HepG2 (cell line): ENCODE results near the gene HLA-DOA. TPM values are rescaled to one million over a fixed set of nuclear protein-coding genes. Genes with fewer than 3 reads are reported as not detected.

ENCODE experiments used
- HNRNPK ChIP-seq: fragments of 200-400 bp; formaldehyde crosslinking; IDR thresholded peaks from 2 replicates; pipeline ENCODE4 v1.6.1; 2018; ENCODE audit warnings: low read length, low read depth, moderate library complexity, mild to moderate bottlenecking; ENCODE audit not compliant: poor library complexity, severe bottlenecking
- HOXD1 ChIP-seq: sonication (generic); formaldehyde crosslinking; IDR thresholded peaks from 2 replicates; pipeline ENCODE4 v1.5.0; 2020; ENCODE audit warnings: missing genetic modification reagents
- MZF1 ChIP-seq: sonication (generic); formaldehyde crosslinking; IDR thresholded peaks from 2 replicates; pipeline ENCODE4 v1.8.1; 2023; ENCODE audit warnings: mild to moderate bottlenecking, missing genetic modification reagents, borderline replicate concordance
- NR3C1 ChIP-seq: sonication (generic); formaldehyde crosslinking; IDR thresholded peaks from 2 replicates; pipeline ENCODE4 v1.4.0; 2020; ENCODE audit warnings: missing genetic modification reagents
- PAF1 ChIP-seq: IDR thresholded peaks from 2 replicates; pipeline ENCODE4 v1.6.1; 2016; ENCODE audit warnings: missing genetic modification reagents, missing compliant biosample characterization
- PAX8 ChIP-seq: sonication (generic); formaldehyde crosslinking; IDR thresholded peaks from 2 replicates; pipeline ENCODE4 v1.8.0; 2022; ENCODE audit warnings: mild to moderate bottlenecking, missing genetic modification reagents, borderline replicate concordance
- POLR2A ChIP-seq, 2 experiments: IDR thresholded peaks; 2 replicates each; pipeline ENCODE4 v1.6.1; 2011; ENCODE audit warnings: low read depth in 2 of 2, low read length in 2 of 2, mild to moderate bottlenecking in 1 of 2, moderate library complexity in 1 of 2; ENCODE audit not compliant: insufficient read depth in 1 of 2
- POLR2G ChIP-seq: fragments of 200-400 bp; formaldehyde crosslinking; IDR thresholded peaks from 2 replicates; pipeline ENCODE4 v1.6.1; 2018; ENCODE audit warnings: mild to moderate bottlenecking, low read depth, low read length, moderate library complexity
- TOE1 ChIP-seq: sonication (generic); formaldehyde crosslinking; IDR thresholded peaks from 2 replicates; pipeline ENCODE4 v1.4.0; 2020; ENCODE audit warnings: mild to moderate bottlenecking, missing genetic modification reagents
- ZNF12 ChIP-seq: sonication (generic); formaldehyde crosslinking; IDR thresholded peaks from 2 replicates; pipeline ENCODE4 v1.5.0; 2020; ENCODE audit warnings: missing genetic modification reagents
- ZNF552 ChIP-seq: sonication (generic); formaldehyde crosslinking; IDR thresholded peaks from 2 replicates; pipeline ENCODE4 v1.9.0; 2022; ENCODE audit warnings: missing genetic modification reagents, mild to moderate bottlenecking, borderline replicate concordance
- polyA plus RNA-seq, 8 experiments: library from polyadenylated mRNA; depleted of rRNA in 3 of 8; stranded (reverse) in 7 of 8; unstranded in 1 of 8; fragments of >200 nt; fragmentation: Illumina TruSeq in 4 of 8; extraction: Trizol in 4 of 8; gene quantifications; 2 replicates each; pipeline versions ENCODE4 v1.2.1 to v1.2.3, GENCODE V29; 2011 to 2016; ENCODE audit warnings: low read depth in 4 of 8, missing spikeins in 1 of 8, mixed read lengths in 1 of 8; ENCODE audit not compliant: insufficient read depth in 1 of 8
- total RNA-seq, 5 experiments: library from RNA; depleted of rRNA; stranded (reverse); fragments of >200 nt; fragmentation: Illumina TruSeq; extraction: Trizol; gene quantifications; 2 replicates each; pipeline ENCODE4 v1.2.3, GENCODE V29; 2016; ENCODE audit warnings: low read depth in 1 of 5
- TF ChIP-seq, protein P1 (sequence below): sonication (generic); formaldehyde crosslinking; IDR thresholded peaks from 2 replicates; pipeline ENCODE4 v1.4.0; 2020; ENCODE audit warnings: missing genetic modification reagents, borderline replicate concordance
- TF ChIP-seq, protein P2 (sequence below): sonication (generic); formaldehyde crosslinking; IDR thresholded peaks from 2 replicates; pipeline ENCODE4 v1.4.0; 2020; ENCODE audit warnings: missing genetic modification reagents, borderline replicate concordance
- TF ChIP-seq, protein P3 (sequence below): sonication (generic); formaldehyde crosslinking; IDR thresholded peaks from 2 replicates; pipeline ENCODE4 v1.4.0; 2020; ENCODE audit warnings: missing genetic modification reagents

HLA-DOA gene
- total and polyA plus RNA-seq, 2 of the 13 experiments (the other 11 are each of a cell fraction or from before 2014, with no cell fraction given), result 0.03 to 0.09 TPM

DNA sequence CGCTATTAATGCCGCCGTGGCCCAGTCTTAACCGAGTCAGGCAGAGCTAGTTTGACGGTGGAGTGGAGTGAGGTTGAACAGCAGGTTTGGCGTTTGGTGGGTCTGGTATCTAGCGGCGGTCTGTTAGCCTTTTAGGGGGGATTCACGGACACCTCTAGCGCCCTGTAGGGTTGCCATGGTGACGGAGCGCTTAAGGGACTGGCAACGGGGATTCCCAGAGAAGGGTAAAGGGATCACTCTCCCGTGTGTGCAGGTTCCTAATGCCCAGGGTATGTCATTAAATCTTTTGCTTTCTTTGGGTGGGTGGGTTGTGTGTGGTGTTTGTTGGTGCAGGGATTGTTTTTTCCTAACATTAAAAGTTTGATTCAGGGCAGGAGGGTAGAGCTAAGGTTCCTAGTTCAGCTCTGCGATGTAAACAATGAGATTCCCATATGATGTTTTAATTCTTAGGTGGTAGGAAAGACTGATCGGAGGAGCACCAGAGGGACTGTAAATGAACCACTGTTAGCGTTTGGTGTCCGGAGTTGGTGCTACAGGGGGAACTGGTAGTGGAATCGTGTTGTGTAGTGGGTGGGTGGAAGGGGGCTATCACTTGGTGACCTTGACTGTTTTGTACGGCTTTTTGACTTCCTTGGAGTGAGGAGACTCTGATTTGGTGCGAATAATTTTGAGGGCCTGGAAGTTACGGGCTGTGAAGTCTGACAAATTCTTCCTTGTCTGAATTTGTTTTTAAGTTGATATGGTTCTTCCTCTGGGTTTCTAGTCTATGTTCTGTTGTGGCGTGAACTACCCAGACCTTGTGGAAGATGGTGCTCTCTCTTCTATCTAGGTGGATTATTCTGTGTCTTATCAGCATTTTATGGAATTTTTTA is 36.0 kb downstream of the HLA-DOA start (continued):
- TF ChIP-seq, protein P1, sequence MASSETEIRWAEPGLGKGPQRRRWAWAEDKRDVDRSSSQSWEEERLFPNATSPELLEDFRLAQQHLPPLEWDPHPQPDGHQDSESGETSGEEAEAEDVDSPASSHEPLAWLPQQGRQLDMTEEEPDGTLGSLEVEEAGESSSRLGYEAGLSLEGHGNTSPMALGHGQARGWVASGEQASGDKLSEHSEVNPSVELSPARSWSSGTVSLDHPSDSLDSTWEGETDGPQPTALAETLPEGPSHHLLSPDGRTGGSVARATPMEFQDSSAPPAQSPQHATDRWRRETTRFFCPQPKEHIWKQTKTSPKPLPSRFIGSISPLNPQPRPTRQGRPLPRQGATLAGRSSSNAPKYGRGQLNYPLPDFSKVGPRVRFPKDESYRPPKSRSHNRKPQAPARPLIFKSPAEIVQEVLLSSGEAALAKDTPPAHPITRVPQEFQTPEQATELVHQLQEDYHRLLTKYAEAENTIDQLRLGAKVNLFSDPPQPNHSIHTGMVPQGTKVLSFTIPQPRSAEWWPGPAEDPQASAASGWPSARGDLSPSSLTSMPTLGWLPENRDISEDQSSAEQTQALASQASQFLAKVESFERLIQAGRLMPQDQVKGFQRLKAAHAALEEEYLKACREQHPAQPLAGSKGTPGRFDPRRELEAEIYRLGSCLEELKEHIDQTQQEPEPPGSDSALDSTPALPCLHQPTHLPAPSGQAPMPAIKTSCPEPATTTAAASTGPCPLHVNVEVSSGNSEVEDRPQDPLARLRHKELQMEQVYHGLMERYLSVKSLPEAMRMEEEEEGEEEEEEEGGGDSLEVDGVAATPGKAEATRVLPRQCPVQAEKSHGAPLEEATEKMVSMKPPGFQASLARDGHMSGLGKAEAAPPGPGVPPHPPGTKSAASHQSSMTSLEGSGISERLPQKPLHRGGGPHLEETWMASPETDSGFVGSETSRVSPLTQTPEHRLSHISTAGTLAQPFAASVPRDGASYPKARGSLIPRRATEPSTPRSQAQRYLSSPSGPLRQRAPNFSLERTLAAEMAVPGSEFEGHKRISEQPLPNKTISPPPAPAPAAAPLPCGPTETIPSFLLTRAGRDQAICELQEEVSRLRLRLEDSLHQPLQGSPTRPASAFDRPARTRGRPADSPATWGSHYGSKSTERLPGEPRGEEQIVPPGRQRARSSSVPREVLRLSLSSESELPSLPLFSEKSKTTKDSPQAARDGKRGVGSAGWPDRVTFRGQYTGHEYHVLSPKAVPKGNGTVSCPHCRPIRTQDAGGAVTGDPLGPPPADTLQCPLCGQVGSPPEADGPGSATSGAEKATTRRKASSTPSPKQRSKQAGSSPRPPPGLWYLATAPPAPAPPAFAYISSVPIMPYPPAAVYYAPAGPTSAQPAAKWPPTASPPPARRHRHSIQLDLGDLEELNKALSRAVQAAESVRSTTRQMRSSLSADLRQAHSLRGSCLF, result peak; percentile 66; the same call in 1 of the 2 replicates
- TF ChIP-seq POLR2G, result peak; percentile 57; the same call in 1 of the 2 replicates
- 0 out of 2 replicates have a peak, but pooled peaks have one; percentile 9 for TF ChIP-seq HOXD1 (CRISPR knock-in tag)
- TF ChIP-seq HNRNPK, result peak; percentile 12
- TF ChIP-seq TOE1 (CRISPR knock-in tag), result no peak
- TF ChIP-seq, protein P2, sequence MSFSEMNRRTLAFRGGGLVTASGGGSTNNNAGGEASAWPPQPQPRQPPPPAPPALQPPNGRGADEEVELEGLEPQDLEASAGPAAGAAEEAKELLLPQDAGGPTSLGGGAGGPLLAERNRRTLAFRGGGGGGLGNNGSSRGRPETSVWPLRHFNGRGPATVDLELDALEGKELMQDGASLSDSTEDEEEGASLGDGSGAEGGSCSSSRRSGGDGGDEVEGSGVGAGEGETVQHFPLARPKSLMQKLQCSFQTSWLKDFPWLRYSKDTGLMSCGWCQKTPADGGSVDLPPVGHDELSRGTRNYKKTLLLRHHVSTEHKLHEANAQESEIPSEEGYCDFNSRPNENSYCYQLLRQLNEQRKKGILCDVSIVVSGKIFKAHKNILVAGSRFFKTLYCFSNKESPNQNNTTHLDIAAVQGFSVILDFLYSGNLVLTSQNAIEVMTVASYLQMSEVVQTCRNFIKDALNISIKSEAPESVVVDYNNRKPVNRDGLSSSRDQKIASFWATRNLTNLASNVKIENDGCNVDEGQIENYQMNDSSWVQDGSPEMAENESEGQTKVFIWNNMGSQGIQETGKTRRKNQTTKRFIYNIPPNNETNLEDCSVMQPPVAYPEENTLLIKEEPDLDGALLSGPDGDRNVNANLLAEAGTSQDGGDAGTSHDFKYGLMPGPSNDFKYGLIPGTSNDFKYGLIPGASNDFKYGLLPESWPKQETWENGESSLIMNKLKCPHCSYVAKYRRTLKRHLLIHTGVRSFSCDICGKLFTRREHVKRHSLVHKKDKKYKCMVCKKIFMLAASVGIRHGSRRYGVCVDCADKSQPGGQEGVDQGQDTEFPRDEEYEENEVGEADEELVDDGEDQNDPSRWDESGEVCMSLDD (CRISPR knock-in tag), result 0 out of 2 replicates have a peak, but pooled peaks have one; percentile 4
- TF ChIP-seq POLR2A (IDR thresholded peaks at IDR 0.05; ENCODE audit: insufficient read depth in 1 of 2, low read depth in 2 of 2, low read length in 2 of 2), result peak in 1 of 2 experiments; percentile 33; a peak in 1 of 4 replicates
- TF ChIP-seq ZNF12 (CRISPR knock-in tag), result peak; percentile 14; the same call in 1 of the 2 replicates
- no peak for TF ChIP-seq MZF1 (CRISPR knock-in tag)
- TF ChIP-seq PAX8 (CRISPR knock-in tag), result 0 out of 2 replicates have a peak, but pooled peaks have one; percentile 41
- peak; percentile 48; the same call in 1 of the 2 replicates for TF ChIP-seq PAF1 (CRISPR knock-in tag)
- no peak for TF ChIP-seq NR3C1 (CRISPR knock-in tag)
- TF ChIP-seq ZNF552 (CRISPR knock-in tag), result 0 out of 2 replicates have a peak, but pooled peaks have one; percentile 6
- TF ChIP-seq, protein P3, sequence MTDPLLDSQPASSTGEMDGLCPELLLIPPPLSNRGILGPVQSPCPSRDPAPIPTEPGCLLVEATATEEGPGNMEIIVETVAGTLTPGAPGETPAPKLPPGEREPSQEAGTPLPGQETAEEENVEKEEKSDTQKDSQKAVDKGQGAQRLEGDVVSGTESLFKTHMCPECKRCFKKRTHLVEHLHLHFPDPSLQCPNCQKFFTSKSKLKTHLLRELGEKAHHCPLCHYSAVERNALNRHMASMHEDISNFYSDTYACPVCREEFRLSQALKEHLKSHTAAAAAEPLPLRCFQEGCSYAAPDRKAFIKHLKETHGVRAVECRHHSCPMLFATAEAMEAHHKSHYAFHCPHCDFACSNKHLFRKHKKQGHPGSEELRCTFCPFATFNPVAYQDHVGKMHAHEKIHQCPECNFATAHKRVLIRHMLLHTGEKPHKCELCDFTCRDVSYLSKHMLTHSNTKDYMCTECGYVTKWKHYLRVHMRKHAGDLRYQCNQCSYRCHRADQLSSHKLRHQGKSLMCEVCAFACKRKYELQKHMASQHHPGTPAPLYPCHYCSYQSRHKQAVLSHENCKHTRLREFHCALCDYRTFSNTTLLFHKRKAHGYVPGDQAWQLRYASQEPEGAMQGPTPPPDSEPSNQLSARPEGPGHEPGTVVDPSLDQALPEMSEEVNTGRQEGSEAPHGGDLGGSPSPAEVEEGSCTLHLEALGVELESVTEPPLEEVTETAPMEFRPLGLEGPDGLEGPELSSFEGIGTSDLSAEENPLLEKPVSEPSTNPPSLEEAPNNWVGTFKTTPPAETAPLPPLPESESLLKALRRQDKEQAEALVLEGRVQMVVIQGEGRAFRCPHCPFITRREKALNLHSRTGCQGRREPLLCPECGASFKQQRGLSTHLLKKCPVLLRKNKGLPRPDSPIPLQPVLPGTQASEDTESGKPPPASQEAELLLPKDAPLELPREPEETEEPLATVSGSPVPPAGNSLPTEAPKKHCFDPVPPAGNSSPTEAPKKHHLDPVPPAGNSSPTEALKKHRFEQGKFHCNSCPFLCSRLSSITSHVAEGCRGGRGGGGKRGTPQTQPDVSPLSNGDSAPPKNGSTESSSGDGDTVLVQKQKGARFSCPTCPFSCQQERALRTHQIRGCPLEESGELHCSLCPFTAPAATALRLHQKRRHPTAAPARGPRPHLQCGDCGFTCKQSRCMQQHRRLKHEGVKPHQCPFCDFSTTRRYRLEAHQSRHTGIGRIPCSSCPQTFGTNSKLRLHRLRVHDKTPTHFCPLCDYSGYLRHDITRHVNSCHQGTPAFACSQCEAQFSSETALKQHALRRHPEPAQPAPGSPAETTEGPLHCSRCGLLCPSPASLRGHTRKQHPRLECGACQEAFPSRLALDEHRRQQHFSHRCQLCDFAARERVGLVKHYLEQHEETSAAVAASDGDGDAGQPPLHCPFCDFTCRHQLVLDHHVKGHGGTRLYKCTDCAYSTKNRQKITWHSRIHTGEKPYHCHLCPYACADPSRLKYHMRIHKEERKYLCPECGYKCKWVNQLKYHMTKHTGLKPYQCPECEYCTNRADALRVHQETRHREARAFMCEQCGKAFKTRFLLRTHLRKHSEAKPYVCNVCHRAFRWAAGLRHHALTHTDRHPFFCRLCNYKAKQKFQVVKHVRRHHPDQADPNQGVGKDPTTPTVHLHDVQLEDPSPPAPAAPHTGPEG (CRISPR knock-in tag), result 0 out of 2 replicates have a peak, but pooled peaks have one; percentile 26
